Prostate gland (tissue), 2 donors: ENCODE results near the gene KCNH6. TPM values are rescaled to one million over a fixed set of nuclear protein-coding genes. Genes with fewer than 3 reads are reported as not detected.

ENCODE experiments used
- DNase-seq: peaks from one replicate; pipeline ENCODE4 v3.0.0-alpha.2; 2019; ENCODE audit warnings: low spot score
- H3K27ac ChIP-seq, 2 donors: fragments of 200-600 bp; sonication (generic); 2 replicates each; pipeline ENCODE4 v1.5.1; 2017 to 2019
- H3K27me3 ChIP-seq: fragments of 200-600 bp; sonication (generic); replicated peaks from 2 replicates; pipeline ENCODE4 v1.5.1; 2019; ENCODE audit not compliant: insufficient read depth
- H3K36me3 ChIP-seq, 2 donors: fragments of 200-600 bp; sonication (generic); 1 replicate in 1 of 2; 2 replicates in 1 of 2; pipeline versions ENCODE4 v1.5.1 to v1.8.1; 2017 to 2019
- H3K4me1 ChIP-seq: fragments of 200-600 bp; sonication (generic); replicated peaks from 2 replicates; pipeline ENCODE4 v1.5.1; 2019
- H3K4me3 ChIP-seq, 2 donors: fragments of 200-600 bp; sonication (generic); 2 replicates each; pipeline ENCODE4 v1.5.1; 2017 to 2019
- H3K9me3 ChIP-seq: fragments of 200-600 bp; sonication (generic); 2 replicates; pipeline ENCODE4 v1.5.1; 2017
- CTCF ChIP-seq, 4 experiments: fragments of 200-600 bp in 2 of 4; fragments of 450-650 bp in 2 of 4; sonication (generic) in 2 of 4; IDR thresholded peaks; 1 replicate in 3 of 4; 2 replicates in 1 of 4; pipeline ENCODE4 v1.5.1; 2016 to 2019; ENCODE audit warnings: antibody characterized with exemption in 4 of 4, mild to moderate bottlenecking in 2 of 4, moderate library complexity in 2 of 4
- POLR2A ChIP-seq: fragments of 450-650 bp; IDR thresholded peaks from one replicate; pipeline ENCODE4 v1.6.1; 2016; ENCODE audit warnings: antibody characterized with exemption, mild to moderate bottlenecking
- POLR2AphosphoS5 ChIP-seq: sonication (generic); formaldehyde crosslinking; IDR thresholded peaks from one replicate; pipeline ENCODE4 v1.6.1; 2017; ENCODE audit warnings: antibody characterized with exemption
- WGBS: methylation state at CpG from one replicate; pipeline ENCODE4 v1.1.5; 2018; 5-methylcytosine and 5-hydroxymethylcytosine counted together
- intact Hi-C: fragments of 100-400 bp; cut with DNase I; formaldehyde crosslinking; loops from one replicate; pipeline ENCODE4 v1.14.2; 2022
- total RNA-seq, 2 donors: library from RNA; depleted of rRNA; stranded (reverse); fragments of >200 nt; gene quantifications; one replicate each; pipeline ENCODE4 v1.1.0, GENCODE V29; 2016

The KCNH6 gene
- total RNA-seq, 2 donors from 2014 or later: 8.1 to 22.4 TPM

GRCh38 chr17:63542942-63543821 lies 20.0 kb downstream of the KCNH6 start:
- Histone ChIP-seq H3K4me3 (no peak overlapping the region), H3K27ac (no peak overlapping the region), H3K36me3 (no peaks in the 10 kb centered on the region), H3K27me3 (no peaks in the 10 kb centered on the region), H3K9me3 (no peaks in the 10 kb centered on the region), H3K4me1 (peaks cover 3% of the 10 kb centered on the region)
- WGBS: 53% methylated on average over 15 of the region's 15 CpGs
- no peak for DNase-seq
- intact Hi-C loops: no loop called here
- no peak for TF ChIP-seq POLR2AphosphoS5
- no peak for TF ChIP-seq CTCF (IDR thresholded peaks at IDR 0.05)
- TF ChIP-seq POLR2A: no peak

- Histone ChIP-seq H3K27me3 (no peaks in the 10 kb centered on the region), H3K9me3 (no peaks in the 10 kb centered on the region), H3K4me1 (no peaks in the 10 kb centered on the region), H3K36me3 (no peaks in the 10 kb centered on the region), H3K27ac (no peak overlapping the region), H3K4me3 (no peak overlapping the region)
- intact Hi-C loops: no loop called here
- TF ChIP-seq POLR2A (no peak), CTCF (IDR thresholded peaks at IDR 0.05) (no peak), POLR2AphosphoS5 (no peak)
- no peak for DNase-seq
Measured at GRCh38 chr17:63543822-63544420, 20.8 kb downstream of the KCNH6 start.

- no peak for DNase-seq
- H3K4me1 ChIP-seq: no peaks in the 10 kb centered on the region
- TF ChIP-seq POLR2A: no peak
- TF ChIP-seq CTCF (IDR thresholded peaks at IDR 0.05): no peak
- TF ChIP-seq POLR2AphosphoS5: no peak
- 87% methylated on average over 13 of the region's 13 CpGs for WGBS
- no peaks in the 10 kb centered on the region for H3K36me3 ChIP-seq
- intact Hi-C loops: no loop called here
- H3K27ac ChIP-seq: no peak overlapping the region
- no peaks in the 10 kb centered on the region for H3K9me3 ChIP-seq
- H3K27me3 ChIP-seq: no peaks in the 10 kb centered on the region
- H3K4me3 ChIP-seq: no peak overlapping the region
Measured at GRCh38 chr17:63544467-63545301, 21.5 kb downstream of the KCNH6 start.

- WGBS: 96% methylated on average over 9 of the region's 9 CpGs
- Histone ChIP-seq H3K4me1 (no peaks in the 10 kb centered on the region), H3K27ac (no peak overlapping the region), H3K4me3 (no peak overlapping the region), H3K9me3 (no peaks in the 10 kb centered on the region), H3K36me3 (no peaks in the 10 kb centered on the region), H3K27me3 (no peaks in the 10 kb centered on the region)
- DNase-seq: no peak
- intact Hi-C loops: no loop called here
- TF ChIP-seq CTCF (IDR thresholded peaks at IDR 0.05) (no peak), POLR2AphosphoS5 (no peak), POLR2A (no peak)
Measured at GRCh38 chr17:63546308-63547082, 23.3 kb downstream of the KCNH6 start.
